Measurements from ENCODE around the gene TJP2. TPM values are rescaled to one million over a fixed set of nuclear protein-coding genes. Genes with fewer than 3 reads are reported as not detected.

The TJP2 gene
- total RNA-seq, result 136 and 188 TPM in 2 replicates

GRCh38 chr9:69173891-69174615 is at the start of gene TJP2:
TJP2 (plus strand) TSS chr9:69174277; CDS start chr9:69174373, 96 bp downstream.

Other genes with a start within 250 kb of the TJP2 start
- not detected in 2 replicates for gene PRKACG, start 160.2 kb upstream of the TJP2 start, total RNA-seq
- gene FXN, start 138.5 kb upstream of the TJP2 start, total RNA-seq, result 9.4 and 13.0 TPM in 2 replicates
- gene ENTREP1, start 150.9 kb downstream of the TJP2 start, total RNA-seq, result 0.49 and 1.3 TPM in 2 replicates

Measured in mesangial cell (primary cell).